HG03558 (cell line): Measurements from ENCODE around the gene SKA2.
"Not testable (repeated sequence)": the region's sequence is repeated elsewhere in the genome, so short reads cannot be mapped to it uniquely, and the experiment has no call there.

ENCODE experiments used
- ATAC-seq: cut with Tn5 transposase; IDR thresholded peaks from one replicate; pipeline ENCODE4 v1.9.1; 2021; ENCODE audit warnings: moderate number of reproducible peaks; ENCODE audit not compliant: unreplicated experiment; ENCODE audit errors: extremely low read depth

SKA2 gene, protein sequence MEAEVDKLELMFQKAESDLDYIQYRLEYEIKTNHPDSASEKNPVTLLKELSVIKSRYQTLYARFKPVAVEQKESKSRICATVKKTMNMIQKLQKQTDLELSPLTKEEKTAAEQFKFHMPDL

DNA sequence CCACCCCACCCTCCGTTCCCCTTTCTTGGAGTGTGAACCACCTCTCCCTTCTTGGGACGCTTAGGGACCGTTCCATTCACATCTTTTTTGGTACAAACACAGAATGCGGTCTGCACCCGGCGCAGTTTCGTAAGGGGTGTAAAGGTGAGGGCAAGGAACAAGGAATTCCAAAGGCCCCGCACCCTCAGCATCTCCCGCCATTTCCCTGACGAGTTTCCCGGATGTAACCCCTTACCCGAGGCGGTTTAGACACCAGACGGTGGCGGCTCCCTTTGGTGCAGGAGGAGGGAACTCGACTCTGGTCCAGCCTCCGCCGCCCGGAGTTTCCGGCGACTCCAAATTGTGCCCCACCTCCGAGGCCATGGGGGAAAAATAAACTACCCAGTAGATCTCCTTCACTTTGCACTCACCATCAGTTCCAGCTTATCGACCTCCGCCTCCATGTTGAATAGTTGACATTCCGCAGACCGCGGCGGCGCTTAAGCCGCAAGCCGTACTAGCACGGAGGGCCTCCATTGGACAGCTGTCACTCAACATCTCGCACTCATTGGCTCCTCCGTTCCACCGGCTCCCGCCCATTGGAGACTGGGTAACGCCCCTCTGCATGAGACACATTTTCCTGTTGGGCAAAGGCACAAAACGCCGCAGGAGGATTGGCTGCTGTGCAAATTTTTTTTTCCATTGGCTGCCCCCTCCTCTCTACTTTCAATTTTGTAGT is at the start of gene SKA2:
Gene SKA2 (minus strand): TSS at position 466 of the 718 bp plus-strand sequence. CDS start 23 bp downstream, at position 443.
- ATAC-seq: peak; percentile 62

DNA sequence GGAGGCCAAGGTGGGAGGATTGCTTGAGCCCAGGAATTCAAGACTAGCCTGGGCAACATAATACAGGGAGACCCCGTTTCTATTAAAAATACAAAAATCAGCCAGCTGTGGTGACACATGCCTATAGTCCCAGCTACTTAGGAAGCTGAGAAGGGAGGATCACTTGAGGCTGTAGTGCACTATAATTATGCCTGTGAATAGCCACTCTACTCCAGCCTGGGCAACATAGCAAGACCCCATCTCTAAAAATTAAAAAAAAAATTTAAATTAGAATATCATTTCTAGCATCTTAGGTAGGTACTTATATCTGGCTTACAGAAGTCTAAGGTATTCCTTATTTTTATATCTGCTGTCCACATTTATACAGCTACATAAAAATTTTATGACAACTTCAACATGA is 47.3 kb upstream of the SKA2 start:
- ATAC-seq: no peak

DNA sequence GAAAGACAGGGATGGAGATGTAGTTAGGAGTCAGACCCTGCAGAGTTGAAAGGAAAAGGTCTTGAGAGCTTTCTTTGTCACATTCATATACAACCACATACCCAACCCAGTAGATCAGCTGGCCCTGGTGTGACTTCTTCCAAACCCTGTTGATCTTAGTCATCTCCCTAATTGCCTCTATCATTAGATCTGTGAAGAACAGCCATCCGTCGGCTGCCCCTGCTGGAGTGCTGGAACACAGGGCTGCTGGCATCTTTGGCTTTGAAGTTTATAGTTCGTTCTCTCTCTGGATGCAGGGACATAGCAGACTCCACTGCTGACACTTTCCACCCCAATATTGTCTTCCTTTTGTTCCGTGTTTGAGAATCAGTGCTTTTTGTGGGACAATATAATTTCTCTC is 44.4 kb upstream of the SKA2 start:
- ATAC-seq: no peak

DNA sequence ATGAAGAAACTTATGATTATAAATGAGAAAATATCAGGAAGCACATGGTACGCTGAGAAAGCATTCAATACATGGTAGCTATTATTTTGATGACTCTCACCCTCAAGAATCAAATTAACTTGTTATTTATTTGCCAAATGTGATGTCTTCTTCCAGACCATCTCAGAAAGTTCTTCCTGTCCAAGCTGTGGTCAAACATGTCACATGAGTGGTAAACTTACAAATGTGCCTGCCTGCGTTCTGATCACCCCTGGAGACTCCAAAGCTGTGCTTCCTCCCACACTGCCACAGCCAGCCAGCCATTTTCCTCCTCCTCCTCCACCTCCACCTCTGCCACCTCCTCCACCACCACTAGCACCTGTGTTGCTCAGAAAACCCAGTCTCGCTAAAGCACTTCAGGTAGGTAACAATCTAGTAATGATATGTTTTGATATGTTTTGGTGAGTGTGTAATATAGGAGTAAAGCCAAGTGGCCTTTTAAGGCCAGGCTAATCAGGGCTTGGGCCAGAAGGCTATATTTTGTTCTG is 38.4 kb upstream of the SKA2 start:
- no peak for ATAC-seq

DNA sequence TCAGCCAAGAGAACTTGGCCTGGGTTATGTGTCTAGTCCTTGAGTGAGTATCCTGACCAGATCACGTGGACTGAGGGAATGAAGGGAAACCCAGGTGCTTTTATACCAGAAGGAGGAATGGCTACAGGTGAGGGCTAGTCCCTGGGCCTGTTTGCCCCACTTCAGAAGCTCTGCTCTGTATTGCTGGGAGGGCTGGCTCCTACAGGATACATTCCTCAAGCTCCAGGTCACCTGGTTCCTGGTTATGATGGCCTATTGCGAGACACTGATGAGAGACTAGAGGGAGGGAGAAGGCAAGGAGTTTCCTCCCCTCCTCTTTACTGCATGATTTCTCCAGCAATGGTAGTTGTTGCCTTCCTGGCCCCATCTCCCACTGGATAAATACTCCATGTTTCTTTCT is 35.8 kb upstream of the SKA2 start:
- no peak for ATAC-seq

DNA sequence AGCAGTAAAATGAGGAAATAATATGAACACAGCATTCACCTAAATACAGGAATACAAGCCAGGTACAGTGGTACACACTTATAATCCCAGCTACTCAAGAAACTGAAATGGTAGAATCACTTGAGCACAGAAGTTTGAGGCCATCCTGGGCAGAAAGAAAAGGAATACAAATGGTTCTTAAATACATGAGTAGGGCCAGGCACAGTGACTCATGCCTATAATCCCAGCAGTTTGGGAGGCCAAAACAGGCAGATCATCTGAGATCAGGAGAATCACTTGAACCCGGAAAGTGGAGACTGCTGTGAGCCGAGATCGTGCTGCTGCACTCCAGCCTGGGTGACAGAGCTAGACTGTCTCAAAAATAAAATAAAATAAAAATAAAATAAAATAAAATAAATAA is 31.9 kb upstream of the SKA2 start:
- no peak for ATAC-seq

DNA sequence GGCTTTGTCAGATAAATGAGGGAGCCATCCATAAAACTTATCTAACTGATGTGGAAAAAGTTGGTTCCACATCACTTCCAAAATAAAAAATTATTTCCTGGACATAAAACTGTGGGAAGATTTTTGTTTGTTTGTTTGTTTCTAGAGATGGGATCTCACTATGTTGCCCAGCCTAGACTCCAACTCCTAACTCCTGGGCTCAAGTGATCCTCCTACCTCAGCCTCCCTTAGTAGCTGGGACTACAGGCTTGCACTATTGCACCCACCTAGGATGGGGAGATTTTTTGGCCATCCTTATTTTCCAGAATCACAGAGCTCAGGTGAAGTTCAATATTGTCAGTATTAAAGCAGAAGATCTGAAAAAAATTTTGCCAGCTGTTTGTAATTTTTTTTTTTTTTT is 31.0 kb upstream of the SKA2 start:
- no peak for ATAC-seq

DNA sequence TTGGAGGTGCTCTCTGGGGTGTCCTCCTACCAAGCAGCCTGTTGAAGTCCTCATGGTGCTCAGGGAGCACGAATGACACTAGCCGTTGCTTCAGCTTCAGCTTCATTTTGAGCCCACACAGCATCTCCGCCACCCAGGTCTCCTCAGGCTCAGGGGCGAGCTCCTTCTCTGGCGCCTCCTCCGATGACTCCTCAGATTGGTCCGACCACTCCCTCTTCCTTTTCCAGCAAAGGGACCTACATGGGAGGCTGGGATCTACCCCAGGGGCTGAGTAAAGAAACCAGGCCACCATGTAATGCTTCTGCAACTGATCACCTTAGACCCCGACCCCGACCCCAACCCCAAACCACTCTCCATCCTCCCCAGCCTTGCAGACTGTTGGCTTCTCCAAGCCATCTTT is 26.5 kb upstream of the SKA2 start:
- ATAC-seq: no peak

DNA sequence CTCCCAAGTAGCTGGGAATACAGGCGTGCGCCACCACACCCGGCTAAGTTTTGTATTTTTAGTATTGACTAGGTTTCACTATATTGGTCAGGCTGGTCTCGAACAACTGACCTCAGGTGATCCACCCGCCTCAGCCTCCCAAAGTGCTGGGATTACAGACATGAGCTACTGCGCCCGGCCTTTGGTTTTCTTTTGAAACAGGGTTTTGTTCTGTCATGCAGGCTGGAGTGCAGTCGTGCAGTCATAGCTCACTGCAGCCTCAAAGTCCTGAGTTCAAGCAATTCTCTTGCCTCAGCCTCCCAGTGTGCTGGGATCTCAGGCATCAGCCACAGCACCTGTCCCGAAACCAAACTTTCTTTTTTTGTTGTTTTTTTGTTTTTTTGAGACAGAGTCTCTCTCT is 25.6 kb upstream of the SKA2 start:
- ATAC-seq: no peak

DNA sequence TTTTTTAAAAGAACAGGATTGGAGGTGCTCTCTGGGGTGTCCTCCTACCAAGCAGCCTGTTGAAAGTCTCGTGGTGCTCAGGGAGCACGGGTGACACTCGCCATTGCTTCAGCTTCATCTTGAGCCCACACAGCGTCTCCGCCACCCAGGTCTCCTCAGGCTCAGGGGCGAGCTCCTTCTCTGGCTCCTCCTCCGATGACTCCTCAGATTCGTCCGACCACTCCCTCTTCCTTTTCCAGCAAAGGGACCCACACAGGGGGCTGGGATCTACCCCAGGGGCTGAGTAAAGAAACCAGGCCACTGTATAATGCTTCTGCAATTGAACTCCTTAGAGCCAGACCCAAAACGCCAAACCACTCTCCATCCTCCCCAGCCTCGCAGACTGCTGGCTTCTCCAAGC is 24.6 kb upstream of the SKA2 start:
- ATAC-seq: not testable (repeated sequence)

DNA sequence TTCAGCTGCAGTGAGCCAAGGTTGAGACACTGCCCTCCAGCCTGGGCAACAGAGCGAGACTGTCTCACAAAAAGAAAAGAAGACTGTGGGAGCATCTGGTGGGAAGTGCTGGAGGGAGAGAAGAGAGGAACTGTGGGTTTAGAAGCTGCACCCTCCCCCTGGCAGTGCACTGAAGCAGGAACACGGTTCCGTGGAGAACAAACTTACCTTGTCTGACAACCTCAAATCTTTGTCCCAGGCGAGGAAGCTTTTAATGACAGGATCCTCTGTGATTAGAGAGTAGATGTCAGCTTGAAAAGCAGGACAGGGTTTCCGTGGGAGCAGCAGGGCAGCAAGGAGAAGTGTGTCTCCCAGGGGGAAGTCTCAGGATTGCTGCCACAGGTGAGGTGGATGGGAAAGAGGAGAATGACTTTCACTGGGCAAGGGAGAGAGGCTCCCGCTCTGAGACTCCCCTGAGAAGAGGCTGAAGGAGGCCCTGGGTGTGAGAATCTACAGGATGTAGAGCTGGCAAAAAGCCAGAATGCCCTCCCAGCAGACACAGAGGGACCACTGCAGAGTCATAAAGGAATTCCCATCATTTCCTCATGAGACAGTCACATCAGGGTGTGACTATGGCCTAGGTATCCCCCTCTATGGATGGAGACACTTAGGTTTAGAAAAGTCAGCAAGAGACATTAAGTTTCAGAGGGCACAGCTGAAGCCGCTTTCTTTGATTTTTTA is 23.4 kb upstream of the SKA2 start:
- ATAC-seq: no peak

DNA sequence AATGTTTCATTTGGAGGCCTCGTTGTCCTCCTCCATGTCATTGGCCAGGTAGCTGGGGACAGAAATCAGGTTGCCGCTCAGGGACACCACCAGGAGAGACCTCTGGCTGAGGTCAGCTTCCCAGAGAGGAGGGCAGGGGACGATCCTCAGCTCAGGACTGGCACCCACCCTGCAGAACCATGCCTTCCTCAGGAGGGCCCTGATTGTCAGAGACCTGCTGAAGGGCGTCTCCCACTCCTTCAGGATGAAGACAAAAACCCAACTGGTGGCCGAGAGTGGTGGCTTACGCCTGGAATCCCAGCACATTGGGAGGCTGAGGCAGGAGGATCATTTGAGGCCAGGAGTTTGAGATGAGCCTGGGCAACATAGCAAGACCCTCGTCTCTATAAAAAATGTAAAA is 20.1 kb upstream of the SKA2 start:
- no peak for ATAC-seq

DNA sequence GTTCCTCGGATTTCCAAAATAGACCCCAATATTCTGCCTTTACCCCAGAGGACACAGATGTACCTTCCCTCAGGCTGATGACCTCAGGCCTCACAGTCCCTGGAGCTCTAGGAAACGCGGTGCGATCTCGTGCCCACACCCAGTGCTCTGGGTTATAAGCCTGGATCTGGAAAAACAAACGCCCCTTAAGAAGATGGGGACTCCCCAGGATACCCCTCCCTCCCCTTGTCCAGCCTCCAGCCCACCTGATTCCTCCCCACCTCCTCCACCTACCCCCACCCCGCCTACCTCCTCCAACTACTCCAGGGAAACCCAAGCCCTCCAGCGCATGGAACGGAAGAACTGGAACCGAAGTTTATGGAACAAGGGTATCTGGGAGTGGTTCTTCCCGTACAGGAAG is 19.7 kb upstream of the SKA2 start:
- ATAC-seq: no peak

DNA sequence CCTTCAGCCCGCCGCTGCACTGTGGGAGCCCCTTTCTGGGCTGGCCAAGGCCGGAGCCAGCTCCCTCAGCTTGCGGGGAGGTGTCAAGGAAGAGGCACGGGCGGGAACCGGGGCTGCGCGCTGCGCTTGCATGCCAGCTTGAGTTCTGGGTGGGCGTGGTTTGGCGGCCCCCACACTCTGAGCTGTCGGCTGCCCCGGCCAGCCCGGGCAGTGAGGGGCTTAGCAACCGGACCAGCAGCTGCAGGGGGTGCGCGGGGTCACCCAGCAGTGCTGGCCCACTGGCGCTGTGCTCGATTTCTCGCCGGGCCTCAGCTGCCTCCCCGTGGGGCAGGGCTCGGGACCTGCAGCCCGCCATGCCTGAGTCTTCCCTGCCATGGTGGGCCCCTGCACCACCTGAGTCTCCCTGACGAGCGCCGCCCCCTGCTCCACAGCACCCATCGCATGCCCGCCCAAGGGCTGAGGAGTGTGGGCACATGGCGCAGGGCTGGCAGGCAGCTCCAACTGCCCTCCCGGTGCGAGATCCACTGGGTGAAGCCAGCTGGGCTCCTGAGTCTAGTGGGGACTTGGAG is 17.5 kb upstream of the SKA2 start:
- no peak for ATAC-seq

DNA sequence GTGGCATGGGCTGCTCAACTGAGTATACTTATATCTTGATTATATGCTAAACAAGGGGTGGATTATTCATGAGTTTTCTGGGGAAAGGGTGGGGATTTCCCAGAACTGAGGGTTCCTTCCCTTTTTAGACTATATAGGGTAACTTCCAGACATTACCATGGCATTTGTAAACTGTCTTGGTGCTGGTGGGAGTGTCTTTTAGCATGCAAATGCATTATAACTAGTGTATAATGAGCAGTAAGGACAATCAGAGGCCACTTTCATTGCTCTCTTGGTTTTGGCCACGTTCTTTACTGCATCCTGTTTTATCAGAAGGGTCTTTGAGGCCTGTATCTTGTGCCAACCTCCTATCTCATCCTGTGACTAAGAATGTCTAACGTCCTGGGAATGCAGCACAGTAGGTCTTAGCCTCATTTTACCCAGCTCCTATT is 12.6 kb upstream of the SKA2 start:
- ATAC-seq: no peak

DNA sequence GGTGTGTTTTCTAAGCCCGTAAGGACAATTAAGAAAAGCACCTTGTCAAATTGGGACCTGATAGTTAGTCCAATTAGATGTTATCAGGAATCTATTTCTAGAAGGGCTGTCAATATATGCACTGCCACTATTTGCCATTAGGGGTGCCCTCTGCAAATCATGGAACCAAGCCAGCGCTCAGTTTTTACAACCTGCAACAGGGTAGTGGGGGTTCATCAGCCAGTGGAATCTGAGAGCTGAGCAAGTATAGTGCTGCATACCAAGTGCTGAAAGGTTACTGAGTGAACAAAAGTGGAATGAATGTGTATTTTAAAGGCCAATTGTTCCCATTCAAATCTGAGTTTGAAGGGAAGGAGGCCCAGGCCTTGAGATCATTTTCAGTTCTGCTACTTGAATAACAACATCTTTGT is 11.0 kb upstream of the SKA2 start:
- ATAC-seq: peak; percentile 56

DNA sequence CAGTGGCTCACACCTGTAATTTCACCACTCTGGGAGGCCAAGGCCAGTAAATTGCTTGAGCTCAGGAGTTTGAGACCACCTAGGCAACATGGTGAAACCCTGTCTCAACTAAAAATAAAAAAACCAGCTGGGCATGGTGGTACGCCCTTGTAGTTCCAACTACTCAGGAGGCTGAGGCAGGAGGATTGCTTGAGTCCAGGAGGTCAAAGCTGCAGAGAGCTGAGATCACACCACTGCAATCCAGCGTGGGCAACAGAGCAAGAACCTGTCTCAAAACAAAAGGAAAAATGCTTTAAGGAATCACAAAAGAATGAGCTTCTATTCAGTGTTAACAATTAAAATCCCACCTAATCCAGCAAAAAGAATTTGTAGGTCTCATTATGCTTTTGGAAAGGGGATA is 6.5 kb upstream of the SKA2 start:
- ATAC-seq: no peak

DNA sequence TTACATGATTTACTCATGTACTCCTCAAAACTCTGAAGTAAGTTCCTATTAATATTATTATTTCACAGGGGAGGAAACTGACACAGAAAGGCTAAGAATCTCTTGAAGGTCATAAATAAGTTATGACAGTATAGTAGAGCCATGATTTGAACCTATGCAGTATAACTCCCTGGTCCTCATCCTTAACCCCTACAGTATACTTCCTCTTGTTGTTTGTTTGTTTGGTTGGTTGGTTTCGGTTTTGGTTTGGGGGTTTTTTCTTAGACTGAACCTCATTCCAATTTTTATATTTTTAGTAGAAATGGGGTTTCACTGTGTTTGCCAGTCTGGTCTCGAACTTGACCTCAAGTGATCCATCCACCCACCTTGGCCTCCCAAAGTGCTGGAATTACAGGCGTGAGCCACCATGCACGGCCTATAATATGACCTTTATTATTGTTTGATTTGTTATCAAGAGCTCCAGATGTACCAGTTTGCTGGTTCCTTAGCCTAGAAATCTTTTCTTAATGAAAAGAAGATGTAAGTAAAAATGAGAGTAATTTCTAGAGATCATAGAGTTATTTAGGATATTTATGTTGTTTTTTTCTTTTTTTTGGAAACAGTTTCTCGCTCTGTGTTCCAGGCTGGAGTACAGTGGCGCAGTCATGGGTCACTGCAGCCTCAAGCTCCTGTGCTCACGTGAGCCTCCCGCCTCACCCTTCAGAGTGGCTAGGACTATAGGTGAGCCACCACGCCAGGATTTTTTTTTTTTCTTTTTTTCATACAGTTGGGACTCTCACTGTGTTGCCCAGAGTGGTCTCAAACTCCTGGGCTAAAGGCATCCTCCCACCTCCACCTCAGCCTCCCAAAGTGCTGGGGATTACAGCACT is 5.4 kb upstream of the SKA2 start:
- no peak for ATAC-seq

DNA sequence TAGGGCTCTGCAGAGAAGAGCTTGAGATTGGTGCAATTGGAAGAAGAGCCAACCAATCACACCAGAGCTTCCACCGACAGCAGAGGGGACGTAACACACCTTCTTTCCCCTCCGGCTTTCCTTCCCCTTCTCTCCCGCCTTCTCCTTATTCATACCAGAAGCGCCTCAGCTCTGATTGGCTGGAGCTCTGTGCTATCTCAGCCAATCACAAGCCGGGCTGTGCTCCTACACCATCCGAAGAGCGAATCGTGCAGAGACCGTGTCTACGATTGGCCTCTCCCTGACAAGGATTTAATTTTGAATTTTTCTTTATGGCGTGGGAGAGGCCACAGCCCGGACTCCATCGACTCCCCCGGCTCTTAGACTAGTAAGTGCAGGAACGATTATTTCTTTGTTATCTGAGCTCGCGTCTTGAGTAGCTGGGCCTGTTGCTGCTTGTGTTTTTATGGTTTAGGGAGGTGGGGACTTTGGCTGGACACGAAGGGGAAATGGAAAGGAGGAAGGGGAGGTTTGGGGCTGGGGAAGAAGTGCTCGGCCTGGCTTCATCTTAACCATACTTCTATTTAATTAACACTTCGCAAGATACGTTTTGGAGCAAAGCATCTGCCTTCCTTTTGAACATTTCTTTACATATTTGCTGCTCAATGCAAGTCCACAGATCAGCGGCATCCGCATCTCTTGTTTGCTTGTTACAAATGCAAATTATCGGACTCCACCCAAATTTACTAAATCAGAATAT is 622 bp upstream of the SKA2 start, which contains the start of gene PRR11:
Gene PRR11 (plus strand): TSS at position 308 of the 739 bp plus-strand sequence. CDS start 14,007 bp downstream, outside the sequence.
- ATAC-seq: peak; percentile 70
